Retinal pigment epithelial cell (primary cell): Measurements from ENCODE around the gene MTOR.

ENCODE experiments used
- DNase-seq: peaks from one replicate; pipeline ENCODE4 v3.0.0-alpha.2; 2010; ENCODE audit warnings: low read depth
- H3K4me3 ChIP-seq: 2 replicates; pipeline ENCODE4 v1.5.1; 2011; ENCODE audit warnings: mild to moderate bottlenecking, low read length, control low read depth, moderate library complexity
- TF ChIP-seq, protein P1 (sequence below): conservative IDR thresholded peaks from 2 replicates; pipeline ENCODE4 v1.5.1; 2011; ENCODE audit warnings: low read depth, low read length, control low read depth, inconsistent platforms

The MTOR gene

DNA sequence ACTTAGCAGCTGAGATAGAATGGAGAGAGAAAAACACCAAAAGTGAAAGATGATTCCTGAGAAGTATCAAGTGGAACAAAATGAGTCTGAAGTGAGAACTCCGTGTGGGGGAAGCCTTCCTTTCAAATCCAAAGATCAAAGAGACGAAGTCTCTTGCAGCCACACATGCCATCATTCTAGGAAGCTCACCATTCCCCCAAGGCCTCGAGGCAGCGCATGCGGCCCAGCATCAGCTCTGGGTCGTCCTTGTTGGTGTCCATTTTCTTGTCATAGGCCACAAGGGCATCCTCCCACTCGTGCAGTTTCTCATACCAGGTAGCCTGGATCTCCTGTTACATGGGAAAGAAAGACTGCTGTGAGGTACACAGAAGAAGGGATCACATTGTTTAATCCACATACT is 105.4 kb downstream of the MTOR start:
- no peak overlapping the region for H3K4me3 ChIP-seq
- DNase-seq: no peak
- TF ChIP-seq, protein P1, sequence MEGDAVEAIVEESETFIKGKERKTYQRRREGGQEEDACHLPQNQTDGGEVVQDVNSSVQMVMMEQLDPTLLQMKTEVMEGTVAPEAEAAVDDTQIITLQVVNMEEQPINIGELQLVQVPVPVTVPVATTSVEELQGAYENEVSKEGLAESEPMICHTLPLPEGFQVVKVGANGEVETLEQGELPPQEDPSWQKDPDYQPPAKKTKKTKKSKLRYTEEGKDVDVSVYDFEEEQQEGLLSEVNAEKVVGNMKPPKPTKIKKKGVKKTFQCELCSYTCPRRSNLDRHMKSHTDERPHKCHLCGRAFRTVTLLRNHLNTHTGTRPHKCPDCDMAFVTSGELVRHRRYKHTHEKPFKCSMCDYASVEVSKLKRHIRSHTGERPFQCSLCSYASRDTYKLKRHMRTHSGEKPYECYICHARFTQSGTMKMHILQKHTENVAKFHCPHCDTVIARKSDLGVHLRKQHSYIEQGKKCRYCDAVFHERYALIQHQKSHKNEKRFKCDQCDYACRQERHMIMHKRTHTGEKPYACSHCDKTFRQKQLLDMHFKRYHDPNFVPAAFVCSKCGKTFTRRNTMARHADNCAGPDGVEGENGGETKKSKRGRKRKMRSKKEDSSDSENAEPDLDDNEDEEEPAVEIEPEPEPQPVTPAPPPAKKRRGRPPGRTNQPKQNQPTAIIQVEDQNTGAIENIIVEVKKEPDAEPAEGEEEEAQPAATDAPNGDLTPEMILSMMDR: no peak

DNA sequence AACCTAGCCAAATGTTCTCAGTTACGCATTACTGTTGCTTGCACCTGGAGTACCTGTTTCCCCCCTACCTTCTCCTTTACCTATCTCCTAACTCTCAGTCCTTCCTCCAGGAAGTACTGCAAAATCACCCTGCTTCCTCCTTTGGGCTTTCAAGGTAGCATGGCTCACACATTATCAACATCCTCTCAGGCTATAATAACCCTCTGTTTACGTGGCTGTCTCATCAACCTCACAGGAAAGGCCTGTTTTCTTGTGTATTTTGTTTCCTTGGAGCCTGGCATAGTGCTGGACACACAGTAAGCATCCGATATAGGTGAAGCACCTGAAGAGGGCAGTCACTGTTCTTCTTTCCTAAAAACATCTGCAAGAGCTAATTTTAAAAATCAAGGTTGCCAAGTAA is 105.9 kb downstream of the MTOR start:
- TF ChIP-seq, protein P1: no peak
- no peak overlapping the region for H3K4me3 ChIP-seq
- no peak for DNase-seq

DNA sequence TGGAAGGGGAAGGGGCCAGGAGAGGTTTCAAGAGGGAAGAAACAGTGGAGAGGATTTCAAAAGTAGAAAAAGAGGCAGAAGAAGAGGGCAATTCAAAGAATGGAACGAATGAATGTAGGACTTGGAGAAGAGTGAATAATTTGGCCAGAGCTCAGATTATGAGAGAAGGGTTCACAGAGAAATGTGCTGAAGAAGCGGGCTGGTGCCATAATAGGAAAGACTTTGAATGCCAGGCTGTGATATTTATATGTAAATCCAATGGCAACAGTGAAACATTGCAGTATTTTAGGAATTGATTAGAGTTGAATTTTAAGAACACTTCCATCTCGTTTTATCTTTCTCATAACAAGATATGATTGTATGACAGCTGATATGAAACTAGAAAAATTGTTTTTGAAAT is 109.2 kb downstream of the MTOR start:
- H3K4me3 ChIP-seq: no peak overlapping the region
- no peak for DNase-seq
- TF ChIP-seq, protein P1: no peak

DNA sequence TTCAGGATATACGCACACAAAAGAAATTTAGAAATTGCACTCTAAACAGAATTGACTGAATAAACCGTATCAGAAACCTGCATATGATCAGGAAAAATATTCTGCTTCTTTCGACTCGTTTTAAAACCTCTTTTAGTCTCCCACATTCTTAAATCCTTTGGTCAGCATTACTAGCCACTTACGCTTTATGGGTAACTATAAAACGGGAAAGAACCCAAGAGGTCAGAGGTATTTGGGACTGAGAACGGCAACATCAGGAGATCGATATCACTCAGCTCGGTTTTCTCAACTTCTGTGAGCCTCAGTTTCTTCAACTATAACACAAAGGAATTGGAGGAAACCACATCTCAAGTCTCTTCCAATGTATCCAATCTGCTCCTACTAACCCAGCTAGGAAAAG is 109.6 kb downstream of the MTOR start:
- no peak for DNase-seq
- TF ChIP-seq, protein P1: no peak
- H3K4me3 ChIP-seq: no peak overlapping the region

DNA sequence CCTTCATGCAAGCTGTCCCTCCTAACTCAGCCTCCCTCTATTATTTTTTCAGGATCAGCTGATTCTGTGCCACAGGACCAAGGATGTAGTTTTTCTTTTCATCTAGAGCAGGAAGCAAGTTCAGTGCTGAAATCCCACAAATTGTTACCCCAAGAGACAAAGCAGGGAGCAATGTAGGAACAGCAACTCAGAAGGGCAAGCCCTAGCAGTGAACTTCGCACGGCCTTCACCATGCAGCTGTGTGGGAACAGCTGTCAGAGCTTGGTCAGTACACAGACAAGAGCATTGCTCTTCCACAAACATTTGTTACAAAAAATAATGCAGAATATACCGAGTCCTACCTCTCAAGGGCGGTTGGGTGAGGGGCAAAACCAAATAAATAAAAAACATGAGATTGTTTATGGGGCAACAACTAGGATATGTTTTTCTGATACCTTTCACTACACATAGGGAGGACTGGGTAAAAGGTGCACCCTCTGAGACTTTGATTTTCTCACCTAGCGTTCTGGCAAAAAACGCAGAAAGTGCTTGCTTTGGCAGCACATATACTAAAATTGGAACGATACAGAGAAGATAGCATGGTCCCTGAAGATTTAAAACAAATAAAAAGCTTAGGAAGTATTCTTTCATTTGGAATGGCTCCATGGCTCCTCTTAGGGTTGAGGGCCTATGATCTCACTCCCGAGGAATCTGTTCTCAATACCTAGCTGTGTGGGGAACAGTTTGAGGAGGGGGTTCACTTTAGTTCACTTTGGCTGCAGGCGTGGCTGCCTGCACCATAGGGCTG is 110.3 kb downstream of the MTOR start:
- no peak overlapping the region for H3K4me3 ChIP-seq
- no peak for DNase-seq

DNA sequence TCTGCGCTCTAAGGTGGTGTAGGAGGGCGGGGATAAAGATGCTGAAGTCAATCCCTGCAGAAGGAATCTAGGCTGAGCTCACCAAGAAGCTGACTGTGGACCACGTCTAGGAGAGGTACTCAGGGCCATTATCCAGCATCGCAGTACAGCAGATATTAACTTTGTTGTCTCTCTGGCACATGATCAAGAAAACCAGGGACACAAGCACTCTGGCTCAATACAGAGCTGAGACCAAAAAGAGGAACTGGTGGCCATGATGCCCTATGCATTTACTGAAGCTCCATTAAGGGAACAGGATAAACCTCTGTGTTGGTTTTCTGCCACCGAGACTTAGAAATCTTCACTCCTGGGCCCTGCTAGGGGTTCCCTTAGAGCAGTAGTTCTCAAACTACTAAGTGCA is 111.2 kb downstream of the MTOR start:
- DNase-seq: no peak
- TF ChIP-seq, protein P1: no peak
- H3K4me3 ChIP-seq: no peak overlapping the region

More for the DNA sequence above, 110.3 kb downstream of the MTOR start:
- TF ChIP-seq, protein P1: no peak

DNA sequence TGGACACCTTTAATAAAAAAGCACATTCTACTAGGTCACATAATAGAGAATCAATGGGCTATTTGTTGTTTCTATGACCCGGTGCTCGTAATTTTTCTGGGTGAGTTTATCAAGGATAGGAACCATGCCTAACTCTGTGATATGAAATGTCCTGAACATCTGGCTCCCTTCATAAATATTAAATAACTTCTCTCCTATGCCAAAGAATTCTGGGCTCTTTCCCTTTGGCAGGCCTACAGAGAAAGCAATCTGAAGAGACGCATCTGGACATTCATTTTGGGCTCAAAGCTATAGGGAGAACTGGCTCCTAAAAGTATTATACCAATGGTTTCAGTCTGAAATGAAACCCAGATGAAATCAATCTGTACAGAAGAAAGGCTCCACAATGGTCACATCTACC is 112.0 kb downstream of the MTOR start:
- TF ChIP-seq, protein P1: no peak
- no peak for DNase-seq
- no peak overlapping the region for H3K4me3 ChIP-seq
